Keratinocyte (primary cell): ENCODE data around the gene SLC25A52. TPM values are rescaled to one million over a fixed set of nuclear protein-coding genes. Genes with fewer than 3 reads are reported as not detected.

Experiments used
- DNase-seq: peaks from one replicate; pipeline ENCODE4 v3.0.0-alpha.2; 2011; ENCODE audit warnings: low read depth, missing footprints, low spot score
- FAIRE-seq: peaks from 2 replicates; lab custom pipeline; 2011; peaks lifted over from hg19 to GRCh38; lab: Jason Lieb, UNC
- H2AFZ ChIP-seq: 2 replicates; pipeline ENCODE4 v1.6.0; 2012; ENCODE audit warnings: low read length, control low read depth, inconsistent platforms; ENCODE audit not compliant: control insufficient read depth
- H3K27ac ChIP-seq: 2 replicates; pipeline ENCODE4 v1.5.1; 2011; ENCODE audit warnings: low read length; ENCODE audit not compliant: control insufficient read depth, insufficient read depth
- H3K27me3 ChIP-seq: 3 replicates; pipeline ENCODE4 v1.6.0; 2011; ENCODE audit warnings: low read length; ENCODE audit not compliant: control insufficient read depth, insufficient read depth; ENCODE audit errors: extremely low read depth
- H3K36me3 ChIP-seq, 2 experiments: 2 replicates in 1 of 2; 3 replicates in 1 of 2; pipeline ENCODE4 v1.5.1; 2011; ENCODE audit warnings: low read length in 2 of 2, mild to moderate bottlenecking in 1 of 2; ENCODE audit not compliant: control insufficient read depth in 2 of 2, insufficient read depth in 2 of 2; ENCODE audit errors: extremely low read depth in 1 of 2
- H3K4me1 ChIP-seq: 3 replicates; pipeline ENCODE4 v1.5.1; 2011; ENCODE audit warnings: low read length; ENCODE audit not compliant: control insufficient read depth, insufficient read depth; ENCODE audit errors: extremely low read depth
- H3K4me2 ChIP-seq: 3 replicates; pipeline ENCODE4 v1.6.0; 2011; ENCODE audit warnings: low read depth, low read length; ENCODE audit not compliant: control insufficient read depth, insufficient read depth; ENCODE audit errors: extremely low read depth
- H3K4me3 ChIP-seq, 3 experiments: fragments of 200-600 bp in 1 of 3; sonication (generic) in 1 of 3; 2 replicates in 2 of 3; 3 replicates in 1 of 3; pipeline ENCODE4 v1.5.1; 2011 to 2016; ENCODE audit warnings: low read length in 3 of 3, mild to moderate bottlenecking in 3 of 3, control low read depth in 2 of 3, inconsistent platforms in 1 of 3, low read depth in 1 of 3, mixed read lengths in 1 of 3, mixed run types in 1 of 3, moderate library complexity in 1 of 3; ENCODE audit not compliant: control insufficient read depth in 2 of 3, insufficient read depth in 2 of 3; ENCODE audit errors: extremely low read depth in 1 of 3
- H3K79me2 ChIP-seq: 2 replicates; pipeline ENCODE4 v1.6.0; 2012; ENCODE audit warnings: low read length; ENCODE audit not compliant: control insufficient read depth, insufficient read depth
- H3K9ac ChIP-seq: 3 replicates; pipeline ENCODE4 v1.6.0; 2011; ENCODE audit warnings: low read length; ENCODE audit not compliant: control insufficient read depth, insufficient read depth; ENCODE audit errors: extremely low read depth
- H3K9me1 ChIP-seq: 3 replicates; pipeline ENCODE4 v1.6.0; 2011; ENCODE audit warnings: low read length; ENCODE audit not compliant: control insufficient read depth, insufficient read depth; ENCODE audit errors: extremely low read depth
- H3K9me3 ChIP-seq: 2 replicates; pipeline ENCODE4 v1.5.1; 2012; ENCODE audit warnings: low read depth, low read length; ENCODE audit not compliant: control insufficient read depth
- H4K20me1 ChIP-seq: 3 replicates; pipeline ENCODE4 v1.6.0; 2011; ENCODE audit warnings: low read length; ENCODE audit not compliant: control insufficient read depth, insufficient read depth; ENCODE audit errors: extremely low read depth
- CTCF ChIP-seq, 3 experiments: IDR thresholded peaks in 1 of 3; conservative IDR thresholded peaks in 1 of 3; optimal IDR thresholded peaks in 1 of 3; 2 replicates in 2 of 3; 3 replicates in 1 of 3; pipeline versions ENCODE3 to v1.5.1; 2011; ENCODE audit warnings: low read length in 3 of 3, mild to moderate bottlenecking in 3 of 3, moderate library complexity in 2 of 3, control low read depth in 1 of 3, inconsistent platforms in 1 of 3; ENCODE audit not compliant: insufficient read depth in 2 of 3; ENCODE audit errors: extremely low read depth in 1 of 3
- EZH2 ChIP-seq: IDR thresholded peaks from one replicate; pipeline ENCODE4 v1.6.1; 2012; ENCODE audit warnings: inconsistent platforms, mild to moderate bottlenecking, low read length, moderate library complexity
- dilution Hi-C: fragments of 300-500 bp; cut with MboI; formaldehyde crosslinking; loops from one replicate; pipeline ENCODE4 v1.7.0; 2020; ENCODE audit warnings: low sequenced_read_pairs; ENCODE audit not compliant: extremely low pct_ligation_motif_present
- polyA plus RNA-seq, 5 experiments: library from polyadenylated mRNA; depleted of rRNA in 3 of 5; stranded (reverse) in 3 of 5; stranded (forward) in 1 of 5; unstranded in 1 of 5; fragments of >200 nt; gene quantifications; 1 replicate in 1 of 5; 2 replicates in 3 of 5; 3 replicates in 1 of 5; pipeline versions ENCODE4 v1.2.1 to v1.2.3, GENCODE V29; 2011 to 2012; ENCODE audit warnings: missing spikeins in 2 of 5, low read depth in 1 of 5, low replicate concordance in 1 of 5

The SLC25A52 gene
- polyA plus RNA-seq, 1 donor (not counting 4 experiments of a cell fraction or from before 2014, with no cell fraction given) = not detected

DNA sequence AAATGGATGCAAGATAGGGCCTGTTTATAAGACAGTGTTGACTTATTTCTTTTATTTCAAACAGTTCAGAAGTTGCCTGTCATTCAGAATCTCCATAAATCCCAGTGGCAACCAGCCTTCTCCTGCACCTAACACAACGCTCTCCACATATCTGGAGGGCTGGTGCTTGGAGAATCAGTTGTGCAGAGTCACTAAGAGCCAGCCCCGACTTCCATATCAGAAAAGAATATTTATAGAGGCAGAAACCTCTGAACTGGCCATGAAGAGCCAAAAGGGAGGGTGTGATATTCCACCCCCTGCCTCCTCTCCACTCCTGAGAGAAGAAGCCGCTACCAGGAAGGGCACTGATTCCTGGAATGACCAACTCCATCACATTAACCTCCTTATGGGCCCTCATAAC is 42.3 kb downstream of the SLC25A52 start:
- Histone ChIP-seq H2AFZ (no peak overlapping the region), H3K9ac (no peak overlapping the region), H3K36me3 (no peaks in the 10 kb centered on the region), H3K4me2 (no peak overlapping the region), H3K79me2 (no peaks in the 10 kb centered on the region), H3K27me3 (no peaks in the 10 kb centered on the region), H3K27ac (no peak overlapping the region), H4K20me1 (no peaks in the 10 kb centered on the region), H3K4me3 (no peak overlapping the region), H3K9me1 (no peaks in the 10 kb centered on the region), H3K9me3 (no peaks in the 10 kb centered on the region), H3K4me1 (peaks cover 2% of the 10 kb centered on the region)
- DNase-seq (no peak), FAIRE-seq (no peak)
- TF ChIP-seq EZH2 = no peak
- no peak for TF ChIP-seq CTCF (optimal IDR thresholded peaks at IDR 0.05 in 1 of 3, IDR thresholded peaks at IDR 0.05 in 1 of 3, conservative IDR thresholded peaks at IDR 0.05 in 1 of 3; ENCODE audit: extremely low read depth in 1 of 3, insufficient read depth in 2 of 3, low read length in 3 of 3)
- dilution Hi-C loops = no loop called here

DNA sequence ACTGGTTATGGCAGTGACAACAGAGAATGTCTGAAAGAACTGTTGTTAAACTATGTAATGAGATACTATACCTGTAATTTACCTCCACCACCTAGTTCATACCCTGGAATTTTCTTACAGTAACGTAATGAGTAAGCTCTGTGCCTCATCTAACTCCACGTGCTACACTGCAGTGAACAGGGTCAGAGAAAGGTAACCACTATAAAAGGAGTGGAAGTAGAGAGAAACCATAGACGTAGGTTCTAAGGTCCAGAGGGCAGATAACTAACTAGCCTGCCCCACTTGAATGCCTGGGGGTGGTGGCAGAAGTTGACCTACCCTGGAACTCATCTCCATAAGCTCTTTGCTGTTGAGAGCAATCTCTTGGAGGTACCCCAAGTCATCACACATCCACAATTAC is 44.3 kb downstream of the SLC25A52 start:
- H3K9ac ChIP-seq = no peak overlapping the region
- dilution Hi-C loops = no loop called here

More for the DNA sequence above, 44.3 kb downstream of the SLC25A52 start:
- Histone ChIP-seq H3K4me1 (peaks cover 6% of the 10 kb centered on the region), H3K27ac (no peak overlapping the region), H2AFZ (no peak overlapping the region), H3K79me2 (no peaks in the 10 kb centered on the region), H3K9me1 (no peaks in the 10 kb centered on the region), H3K27me3 (no peaks in the 10 kb centered on the region), H4K20me1 (no peaks in the 10 kb centered on the region), H3K9me3 (no peaks in the 10 kb centered on the region), H3K36me3 (no peaks in the 10 kb centered on the region), H3K4me3 (no peak overlapping the region), H3K4me2 (no peak overlapping the region)
- FAIRE-seq (no peak), DNase-seq (no peak)
- TF ChIP-seq CTCF (optimal IDR thresholded peaks at IDR 0.05 in 1 of 3, IDR thresholded peaks at IDR 0.05 in 1 of 3, conservative IDR thresholded peaks at IDR 0.05 in 1 of 3; ENCODE audit: extremely low read depth in 1 of 3, insufficient read depth in 2 of 3, low read length in 3 of 3) (no peak), EZH2 (no peak)
